Sigmoid colon (tissue), 7 donors: ENCODE measurements around the gene RELCH. TPM values are rescaled to one million over a fixed set of nuclear protein-coding genes. Genes with fewer than 3 reads are reported as not detected.

Experiments
- DNase-seq: peaks from one replicate; pipeline ENCODE4 v3.0.0-alpha.2; 2019
- H3K27ac ChIP-seq, 4 donors: fragments of 200-600 bp; sonication (generic); one replicate each; pipeline ENCODE4 v1.5.1; 2016 to 2019; ENCODE audit warnings: mild to moderate bottlenecking in 1 of 4
- H3K27me3 ChIP-seq, 3 donors: fragments of 200-600 bp; sonication (generic); one replicate each; pipeline ENCODE4 v1.5.1; 2019; ENCODE audit warnings: mild to moderate bottlenecking in 1 of 3
- H3K36me3 ChIP-seq, 4 donors: fragments of 200-600 bp; sonication (generic); one replicate each; pipeline ENCODE4 v1.5.1; 2016 to 2019
- H3K4me1 ChIP-seq, 4 donors: fragments of 200-600 bp; sonication (generic); one replicate each; pipeline ENCODE4 v1.5.1; 2017 to 2019
- H3K4me3 ChIP-seq, 4 donors: fragments of 200-600 bp; sonication (generic); one replicate each; pipeline ENCODE4 v1.5.1; 2017 to 2019; ENCODE audit warnings: mild to moderate bottlenecking in 2 of 4, moderate library complexity in 1 of 4
- H3K9me3 ChIP-seq, 4 donors: fragments of 200-600 bp in 3 of 4; sonication (generic) in 3 of 4; one replicate each; pipeline versions ENCODE4 v1.5.1 to v1.6.1; 2013 to 2019
- EP300 ChIP-seq, 4 donors: sonication (generic); formaldehyde crosslinking; IDR thresholded peaks; one replicate each; pipeline ENCODE4 v1.6.1; 2017; ENCODE audit warnings: antibody characterized with exemption in 4 of 4
- POLR2A ChIP-seq, 2 donors: fragments of 450-650 bp; IDR thresholded peaks; one replicate each; pipeline ENCODE4 v1.6.1; 2016; ENCODE audit warnings: antibody characterized with exemption in 2 of 2, mild to moderate bottlenecking in 2 of 2, moderate library complexity in 2 of 2
- POLR2AphosphoS5 ChIP-seq, 4 donors: sonication (generic); formaldehyde crosslinking; IDR thresholded peaks; one replicate each; pipeline ENCODE4 v1.6.1; 2017; ENCODE audit warnings: antibody characterized with exemption in 4 of 4
- WGBS, 2 donors: extraction: QIAGEN DNeasy Blood & Tissue Kit; methylation state at CpG; one replicate each; pipeline ENCODE4 v1.1.7; 2013; 5-methylcytosine and 5-hydroxymethylcytosine counted together
- intact Hi-C: fragments of 100-400 bp; cut with DNase I; formaldehyde crosslinking; loops from one replicate; pipeline ENCODE4 v1.15.1; 2023
- polyA plus RNA-seq, 3 donors: library from polyadenylated mRNA; stranded (reverse); fragments of 200-250 nt; gene quantifications; one replicate each; pipeline ENCODE4 v1.2.3, GENCODE V29; 2013
- total RNA-seq, 4 donors: library from RNA; depleted of rRNA; stranded (reverse); fragments of >200 nt; gene quantifications; one replicate each; pipeline ENCODE4 v1.1.0, GENCODE V29; 2016
- TF ChIP-seq, protein P1 (sequence below), 4 experiments: fragments of 450-650 bp in 3 of 4; fragments of 200-600 bp in 1 of 4; IDR thresholded peaks; one replicate each; pipeline ENCODE4 v1.5.1; 2016 to 2019; ENCODE audit warnings: antibody characterized with exemption in 4 of 4, mild to moderate bottlenecking in 3 of 4, moderate library complexity in 2 of 4
- donor health status: healthy with polysubstance abuse.
- donor health status: Bipolar disorder and iron deficiency.
- donor health status: healthy.

Gene RELCH
- total and polyA plus RNA-seq, 7 donors = 6.6 to 28.8 (median 19.3) TPM

DNA sequence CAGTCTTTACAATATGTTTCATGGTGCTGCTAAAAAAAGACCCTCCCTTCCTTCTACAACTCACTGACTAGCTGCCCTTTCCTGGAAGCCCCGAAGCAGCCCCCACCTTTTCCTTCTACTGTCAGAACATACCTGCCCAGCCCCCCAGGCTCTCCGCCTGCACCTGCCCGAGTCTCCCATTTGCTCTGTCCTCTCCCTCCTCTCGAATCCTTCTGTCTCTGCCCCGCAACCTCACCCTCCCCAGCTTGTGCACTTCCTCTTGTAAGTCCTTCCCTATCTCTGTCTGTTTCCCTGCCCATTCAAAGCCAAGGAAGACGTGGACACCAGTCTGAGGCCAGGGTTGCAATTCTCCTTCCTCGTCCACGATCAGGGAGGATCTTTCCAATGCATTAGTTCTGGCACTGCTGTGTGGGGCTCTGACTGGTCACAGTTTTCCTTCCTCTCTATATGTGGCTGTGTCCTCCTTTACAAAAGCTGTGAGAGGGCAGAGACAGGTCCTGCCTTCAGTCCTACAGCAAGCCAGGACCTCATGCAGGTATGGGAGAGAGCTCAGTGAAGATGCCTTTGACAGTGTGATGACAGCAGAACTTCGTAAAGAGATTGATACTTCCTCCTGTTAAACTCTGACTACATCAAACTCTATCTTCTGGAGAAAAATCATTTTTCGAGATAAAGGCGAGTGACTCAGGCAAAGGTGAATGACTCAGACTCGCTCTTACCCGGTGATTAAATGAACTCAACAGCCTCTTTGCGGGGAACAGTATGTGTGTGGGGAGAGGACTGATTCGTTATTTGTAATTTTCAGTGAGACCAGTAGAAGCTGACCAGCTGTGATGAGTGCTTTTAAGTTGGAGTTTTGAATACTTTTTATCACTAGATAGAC is 152.3 kb downstream of the RELCH start:
- Histone ChIP-seq H3K27ac (no peak overlapping the region), H3K4me3 (no peak overlapping the region), H3K27me3 (no peaks in the 10 kb centered on the region), H3K36me3 (no peaks in the 10 kb centered on the region), H3K4me1 (no peaks in the 10 kb centered on the region), H3K9me3 (no peaks in the 10 kb centered on the region)
- 18 to 55% methylated on average over 15 of the region's 15 CpGs for WGBS, 2 donors
- DNase-seq = no peak
- intact Hi-C loops = no loop called here
- TF ChIP-seq, protein P1, sequence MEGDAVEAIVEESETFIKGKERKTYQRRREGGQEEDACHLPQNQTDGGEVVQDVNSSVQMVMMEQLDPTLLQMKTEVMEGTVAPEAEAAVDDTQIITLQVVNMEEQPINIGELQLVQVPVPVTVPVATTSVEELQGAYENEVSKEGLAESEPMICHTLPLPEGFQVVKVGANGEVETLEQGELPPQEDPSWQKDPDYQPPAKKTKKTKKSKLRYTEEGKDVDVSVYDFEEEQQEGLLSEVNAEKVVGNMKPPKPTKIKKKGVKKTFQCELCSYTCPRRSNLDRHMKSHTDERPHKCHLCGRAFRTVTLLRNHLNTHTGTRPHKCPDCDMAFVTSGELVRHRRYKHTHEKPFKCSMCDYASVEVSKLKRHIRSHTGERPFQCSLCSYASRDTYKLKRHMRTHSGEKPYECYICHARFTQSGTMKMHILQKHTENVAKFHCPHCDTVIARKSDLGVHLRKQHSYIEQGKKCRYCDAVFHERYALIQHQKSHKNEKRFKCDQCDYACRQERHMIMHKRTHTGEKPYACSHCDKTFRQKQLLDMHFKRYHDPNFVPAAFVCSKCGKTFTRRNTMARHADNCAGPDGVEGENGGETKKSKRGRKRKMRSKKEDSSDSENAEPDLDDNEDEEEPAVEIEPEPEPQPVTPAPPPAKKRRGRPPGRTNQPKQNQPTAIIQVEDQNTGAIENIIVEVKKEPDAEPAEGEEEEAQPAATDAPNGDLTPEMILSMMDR (IDR thresholded peaks at IDR 0.05) = no peak
- TF ChIP-seq POLR2A (IDR thresholded peaks at IDR 0.05) (no peak), EP300 (IDR thresholded peaks at IDR 0.05) (no peak), POLR2AphosphoS5 (IDR thresholded peaks at IDR 0.05) (no peak)

GRCh38 chr18:62340996-62341395 is 153.9 kb downstream of the RELCH start:
- 63 to 82% methylated on average over 9 of the region's 9 CpGs for WGBS, 2 donors

DNA sequence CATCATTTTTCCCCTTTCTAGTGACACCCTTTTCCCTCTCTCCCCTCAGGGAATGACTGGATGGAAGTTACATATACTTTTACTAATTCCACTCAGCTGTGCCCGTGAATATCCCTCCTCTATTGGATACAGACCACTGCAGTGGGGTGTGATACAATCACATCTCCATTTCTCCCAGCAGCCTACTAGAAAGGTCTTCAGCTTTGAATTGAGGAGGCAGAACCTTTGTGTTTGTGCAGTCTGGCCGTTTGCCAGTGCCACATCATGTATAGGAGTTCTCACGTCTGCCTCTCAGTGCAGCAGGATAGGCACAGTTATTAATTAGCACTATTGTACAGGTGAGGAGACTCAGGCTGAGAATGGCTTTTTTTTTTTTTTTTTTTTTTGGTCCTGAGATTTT is 154.4 kb downstream of the RELCH start:
- Histone ChIP-seq H3K4me1 (no peaks in the 10 kb centered on the region), H3K27ac (no peak overlapping the region), H3K27me3 (no peaks in the 10 kb centered on the region), H3K4me3 (no peak overlapping the region), H3K36me3 (no peaks in the 10 kb centered on the region), H3K9me3 (no peaks in the 10 kb centered on the region)
- 39 to 64% methylated on average over 3 of the region's 3 CpGs for WGBS, 2 donors
- intact Hi-C loops = no loop called here
- TF ChIP-seq POLR2A (IDR thresholded peaks at IDR 0.05) = no peak
- TF ChIP-seq, protein P1 (IDR thresholded peaks at IDR 0.05) = no peak
- no peak for TF ChIP-seq EP300 (IDR thresholded peaks at IDR 0.05)
- TF ChIP-seq POLR2AphosphoS5 (IDR thresholded peaks at IDR 0.05) = no peak
- DNase-seq = no peak

More at GRCh38 chr18:62340996-62341395, 153.9 kb downstream of the RELCH start:
- Histone ChIP-seq H3K36me3 (no peaks in the 10 kb centered on the region), H3K4me1 (no peaks in the 10 kb centered on the region), H3K4me3 (no peak overlapping the region), H3K9me3 (no peaks in the 10 kb centered on the region), H3K27me3 (no peaks in the 10 kb centered on the region), H3K27ac (no peak overlapping the region)
- intact Hi-C loops = no loop called here
- no peak for TF ChIP-seq POLR2AphosphoS5 (IDR thresholded peaks at IDR 0.05)
- no peak for TF ChIP-seq POLR2A (IDR thresholded peaks at IDR 0.05)
- TF ChIP-seq, protein P1 (IDR thresholded peaks at IDR 0.05) = no peak
- DNase-seq = no peak

GRCh38 chr18:62342884-62343283 is 155.8 kb downstream of the RELCH start:
- no peak for DNase-seq
- WGBS, 2 donors = 91% methylated on average over 4 of the region's 4 CpGs
- Histone ChIP-seq H3K27me3 (no peaks in the 10 kb centered on the region), H3K9me3 (no peaks in the 10 kb centered on the region), H3K36me3 (no peaks in the 10 kb centered on the region), H3K4me1 (no peaks in the 10 kb centered on the region), H3K27ac (no peak overlapping the region), H3K4me3 (no peak overlapping the region)
- intact Hi-C loops = no loop called here
- TF ChIP-seq, protein P1 (IDR thresholded peaks at IDR 0.05) = no peak
- TF ChIP-seq EP300 (IDR thresholded peaks at IDR 0.05) = no peak
- no peak for TF ChIP-seq POLR2AphosphoS5 (IDR thresholded peaks at IDR 0.05)
- no peak for TF ChIP-seq POLR2A (IDR thresholded peaks at IDR 0.05)
